Neural cell (in vitro differentiated cells): ENCODE results near the gene TNRC6A. TPM values are rescaled to one million over a fixed set of nuclear protein-coding genes. Genes with fewer than 3 reads are reported as not detected.

Source experiments
- H2AFZ ChIP-seq: fragments of 200-600, 300-800 bp; sonication (generic), shearing (Covaris generic); 2 replicates; pipeline ENCODE4 v1.6.0; 2014; ENCODE audit warnings: low read depth, mild to moderate bottlenecking, antibody characterized with exemption, low read length, moderate library complexity
- H3F3A ChIP-seq: fragments of 200-600 bp; shearing (Covaris generic); 2 replicates; pipeline ENCODE4 v1.6.1; 2016; ENCODE audit warnings: mild to moderate bottlenecking, moderate library complexity, mixed read lengths, antibody characterized with exemption, low read length; ENCODE audit not compliant: insufficient read depth, poor library complexity, severe bottlenecking
- H3K27ac ChIP-seq: fragments of 200-600, 300-800 bp; sonication (generic), shearing (Covaris generic); 2 replicates; pipeline ENCODE4 v1.5.1; 2014; ENCODE audit warnings: mild to moderate bottlenecking, low read length, moderate library complexity
- H3K27me3 ChIP-seq: fragments of 300-800, 200-600 bp; sonication (generic), shearing (Covaris generic); 2 replicates; pipeline ENCODE4 v1.6.0; 2014; ENCODE audit warnings: mild to moderate bottlenecking, low read depth, low read length, moderate library complexity; ENCODE audit not compliant: insufficient read depth
- H3K36me3 ChIP-seq: fragments of 300-800, 200-600 bp; sonication (generic), shearing (Covaris generic); 2 replicates; pipeline ENCODE4 v1.5.1; 2014; ENCODE audit warnings: mild to moderate bottlenecking, antibody characterized with exemption, low read length, moderate library complexity; ENCODE audit not compliant: insufficient read depth
- H3K4me2 ChIP-seq: fragments of 300-800, 200-600 bp; sonication (generic), shearing (Covaris generic); 2 replicates; pipeline ENCODE4 v1.6.0; 2014; ENCODE audit warnings: mild to moderate bottlenecking, low read length
- H3K4me3 ChIP-seq: fragments of 300-800, 200-600 bp; sonication (generic), shearing (Covaris generic); 2 replicates; pipeline ENCODE4 v1.5.1; 2014; ENCODE audit warnings: mild to moderate bottlenecking, low read length, moderate library complexity
- H3K79me2 ChIP-seq: fragments of 200-600 bp; shearing (Covaris generic); replicated peaks from 2 replicates; pipeline ENCODE4 v1.6.0; 2014; ENCODE audit warnings: mild to moderate bottlenecking, low read length, moderate library complexity; ENCODE audit not compliant: insufficient read depth
- H3K9ac ChIP-seq: fragments of 300-800, 200-600 bp; sonication (generic), shearing (Covaris generic); 2 replicates; pipeline ENCODE4 v1.6.1; 2016; ENCODE audit warnings: mild to moderate bottlenecking, low read length, mixed read lengths
- H3K9me2 ChIP-seq: fragments of 200-600 bp; shearing (Covaris generic); 2 replicates; pipeline ENCODE4 v1.6.1; 2016; ENCODE audit warnings: mild to moderate bottlenecking, low read length, mixed read lengths; ENCODE audit not compliant: insufficient read depth
- H3K9me3 ChIP-seq: fragments of 200-600, 300-800 bp; sonication (generic), shearing (Covaris generic); 2 replicates; pipeline ENCODE4 v1.6.1; 2016; ENCODE audit warnings: mild to moderate bottlenecking, mixed run types, low read length, moderate library complexity, mixed read lengths
- H4K20me1 ChIP-seq: fragments of 200-600 bp; shearing (Covaris generic); 2 replicates; pipeline ENCODE4 v1.6.1; 2016; ENCODE audit warnings: mild to moderate bottlenecking, mixed run types; ENCODE audit not compliant: insufficient read depth
- CTCF ChIP-seq: fragments of 450-650 bp; IDR thresholded peaks from 2 replicates; pipeline ENCODE4 v1.5.1; 2014; ENCODE audit warnings: antibody characterized with exemption, mild to moderate bottlenecking, moderate library complexity; ENCODE audit not compliant: poor library complexity, severe bottlenecking
- EP300 ChIP-seq: fragments of 450-650 bp; conservative IDR thresholded peaks from 2 replicates; pipeline ENCODE4 v1.6.1; 2014; ENCODE audit warnings: antibody characterized with exemption, mild to moderate bottlenecking, moderate library complexity; ENCODE audit not compliant: poor library complexity, severe bottlenecking
- EZH2 ChIP-seq: fragments of 200-600, 300-800 bp; shearing (Covaris generic), sonication (generic); IDR thresholded peaks from 2 replicates; pipeline ENCODE4 v1.6.1; 2014; ENCODE audit warnings: antibody characterized with exemption, low read length, borderline replicate concordance, mild to moderate bottlenecking; ENCODE audit not compliant: insufficient read depth, poor library complexity, severe bottlenecking
- MXI1 ChIP-seq: fragments of 450-650 bp; conservative IDR thresholded peaks from 2 replicates; pipeline ENCODE4 v1.6.1; 2014; ENCODE audit warnings: antibody characterized with exemption, mild to moderate bottlenecking; ENCODE audit not compliant: poor library complexity, severe bottlenecking
- POLR2AphosphoS5 ChIP-seq: IDR thresholded peaks from 2 replicates; pipeline ENCODE4 v1.6.1; 2012
- RAD21 ChIP-seq: fragments of 450-650 bp; conservative IDR thresholded peaks from 2 replicates; pipeline ENCODE4 v1.6.1; 2014; ENCODE audit warnings: antibody characterized with exemption, mild to moderate bottlenecking, moderate library complexity
- REST ChIP-seq: IDR thresholded peaks from 2 replicates; pipeline ENCODE4 v1.6.1; 2012; ENCODE audit warnings: borderline replicate concordance
- SMC3 ChIP-seq: fragments of 450-650 bp; conservative IDR thresholded peaks from 2 replicates; pipeline ENCODE4 v1.6.1; 2014; ENCODE audit warnings: antibody characterized with exemption, mild to moderate bottlenecking, moderate library complexity; ENCODE audit not compliant: poor library complexity
- TAF1 ChIP-seq: IDR thresholded peaks from 2 replicates; pipeline ENCODE4 v1.6.1; 2012; ENCODE audit warnings: low read depth
- polyA plus RNA-seq: library from polyadenylated mRNA; depleted of rRNA; stranded (reverse); fragments of >200 nt; gene quantifications from 2 replicates; pipeline ENCODE4 v1.2.3, GENCODE V29; 2014

TNRC6A gene
- polyA plus RNA-seq, 1 donor from 2014 or later = 32.1 TPM

GRCh38 chr16:24774510-24774909, 45.1 kb downstream of the TNRC6A start:
- TF ChIP-seq MXI1 (no peak), POLR2AphosphoS5 (no peak), CTCF (no peak), RAD21 (no peak), REST (no peak), TAF1 (no peak), EZH2 (no peak), SMC3 (no peak), EP300 (no peak)
- Histone ChIP-seq H3F3A (no peaks in the 10 kb centered on the region), H3K9ac (no peak overlapping the region), H3K4me2 (no peak overlapping the region), H2AFZ (no peak overlapping the region), H4K20me1 (no peaks in the 10 kb centered on the region), H3K9me2 (no peaks in the 10 kb centered on the region), H3K27me3 (no peaks in the 10 kb centered on the region), H3K27ac (no peak overlapping the region), H3K36me3 (no peaks in the 10 kb centered on the region), H3K9me3 (no peaks in the 10 kb centered on the region), H3K4me3 (no peak overlapping the region), H3K79me2 (peaks cover 35% of the 10 kb centered on the region)

- H3K36me3 ChIP-seq = no peaks in the 10 kb centered on the region
- H3F3A ChIP-seq = no peaks in the 10 kb centered on the region
- H3K9ac ChIP-seq = no peak overlapping the region
- peaks cover 28% of the 10 kb centered on the region for H3K79me2 ChIP-seq
- no peak overlapping the region for H2AFZ ChIP-seq
- H3K4me3 ChIP-seq = no peak overlapping the region
- H4K20me1 ChIP-seq = no peaks in the 10 kb centered on the region
- H3K9me2 ChIP-seq = no peaks in the 10 kb centered on the region
- TF ChIP-seq TAF1 = no peak
- no peak for TF ChIP-seq MXI1
- no peak for TF ChIP-seq SMC3
- TF ChIP-seq POLR2AphosphoS5 = no peak
- TF ChIP-seq RAD21 = no peak
- no peak for TF ChIP-seq EZH2
- TF ChIP-seq CTCF = no peak
- TF ChIP-seq REST = no peak
- TF ChIP-seq EP300 = no peak
- H3K27ac ChIP-seq = no peak overlapping the region
- H3K4me2 ChIP-seq = no peak overlapping the region
- no peaks in the 10 kb centered on the region for H3K9me3 ChIP-seq
- H3K27me3 ChIP-seq = no peaks in the 10 kb centered on the region
Observed at GRCh38 chr16:24775455-24775854, 46.0 kb downstream of the TNRC6A start.
